GM21723 (cell line): ENCODE measurements around the gene DAGLB.
"Not testable (repeated sequence)": the region's sequence is repeated elsewhere in the genome, so short reads cannot be mapped to it uniquely, and the experiment has no call there.

Source experiments
- ATAC-seq: cut with Tn5 transposase; IDR thresholded peaks from one replicate; pipeline ENCODE4 v1.9.1; 2021; ENCODE audit warnings: mild to moderate bottlenecking, moderate library complexity; ENCODE audit not compliant: unreplicated experiment

DAGLB gene

GRCh38 chr7:6379886-6380285, 67.9 kb downstream of the DAGLB start:
- ATAC-seq: no peak

DNA sequence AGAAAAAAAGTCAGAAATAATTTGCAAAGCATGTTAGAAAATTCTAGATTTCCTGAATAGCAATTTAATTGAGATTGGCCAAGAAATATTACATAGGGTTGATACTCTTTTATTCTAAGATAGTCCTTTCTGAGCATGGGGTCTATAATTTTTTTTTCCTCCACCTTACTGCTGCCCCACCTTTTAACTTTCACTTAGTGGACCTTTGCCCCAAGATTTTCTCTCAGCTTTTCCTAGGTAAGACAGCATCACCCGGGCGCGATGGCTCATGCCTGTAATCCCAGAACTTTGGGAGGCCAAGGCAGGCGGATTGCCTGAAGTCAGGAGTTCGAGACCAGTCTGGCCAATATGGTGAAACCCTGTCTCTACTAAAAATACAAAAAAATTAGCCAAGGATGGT, 69.2 kb downstream of the DAGLB start:
- not testable (repeated sequence) for ATAC-seq

GRCh38 chr7:6376820-6377219, 70.9 kb downstream of the DAGLB start:
- no peak for ATAC-seq

DNA sequence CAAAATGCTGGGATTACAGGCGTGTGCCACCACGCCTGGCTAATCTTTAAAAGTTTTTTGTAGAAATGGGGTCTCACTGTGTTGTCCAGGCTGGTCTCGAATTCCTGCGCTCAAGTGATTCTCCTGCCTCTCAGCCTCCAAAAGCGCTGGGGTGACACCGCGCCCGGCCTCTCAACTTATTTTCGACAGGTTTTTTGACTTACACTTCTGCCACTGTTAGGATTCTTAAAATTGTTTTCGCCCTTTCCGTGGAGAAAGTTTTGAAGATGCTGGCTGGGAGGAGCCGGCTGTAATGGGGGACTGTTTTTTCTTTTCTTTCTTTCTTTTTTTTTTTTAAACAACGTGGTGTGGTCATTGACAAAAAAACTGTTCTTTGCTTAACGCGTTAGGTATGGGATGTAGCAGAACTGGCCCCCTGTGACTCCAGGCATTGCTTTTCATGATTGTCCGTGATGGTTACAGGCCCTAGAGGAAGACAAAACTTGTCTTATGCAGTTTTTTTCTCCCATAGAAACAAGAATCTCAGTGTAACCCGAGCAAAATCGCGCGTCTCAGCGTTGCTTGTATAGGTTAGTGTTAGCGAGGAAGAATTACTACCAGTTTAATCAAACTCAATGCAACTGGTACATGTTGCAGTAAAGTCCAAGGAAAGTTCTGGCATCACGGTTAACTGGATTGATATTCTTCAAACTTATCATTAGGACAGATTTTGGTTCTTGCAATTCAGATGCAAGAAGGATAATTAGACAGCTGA, 72.2 kb downstream of the DAGLB start:
- ATAC-seq: no peak

- no peak for ATAC-seq
These were observed 80.0 kb downstream of the DAGLB start for GRCh38 chr7:6367701-6368211.

GRCh38 chr7:6365451-6365850, 82.3 kb downstream of the DAGLB start:
- no peak for ATAC-seq

GRCh38 chr7:6360841-6361240, 86.9 kb downstream of the DAGLB start:
- ATAC-seq: no peak

- ATAC-seq: no peak
These were observed 88.0 kb downstream of the DAGLB start for GRCh38 chr7:6359734-6360133.
